NCI-H1417 (cell line): Measurements from ENCODE around the gene DHDDS.
"Not testable (repeated sequence)": the region's sequence is repeated elsewhere in the genome, so short reads cannot be mapped to it uniquely, and the experiment has no call there.

Source experiments
- DNase-seq, 3 experiments: peaks; one replicate each; lab custom pipeline; 2025; lab: John Stamatoyannopoulos, UW

The DHDDS gene, protein sequence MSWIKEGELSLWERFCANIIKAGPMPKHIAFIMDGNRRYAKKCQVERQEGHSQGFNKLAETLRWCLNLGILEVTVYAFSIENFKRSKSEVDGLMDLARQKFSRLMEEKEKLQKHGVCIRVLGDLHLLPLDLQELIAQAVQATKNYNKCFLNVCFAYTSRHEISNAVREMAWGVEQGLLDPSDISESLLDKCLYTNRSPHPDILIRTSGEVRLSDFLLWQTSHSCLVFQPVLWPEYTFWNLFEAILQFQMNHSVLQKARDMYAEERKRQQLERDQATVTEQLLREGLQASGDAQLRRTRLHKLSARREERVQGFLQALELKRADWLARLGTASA

DNA sequence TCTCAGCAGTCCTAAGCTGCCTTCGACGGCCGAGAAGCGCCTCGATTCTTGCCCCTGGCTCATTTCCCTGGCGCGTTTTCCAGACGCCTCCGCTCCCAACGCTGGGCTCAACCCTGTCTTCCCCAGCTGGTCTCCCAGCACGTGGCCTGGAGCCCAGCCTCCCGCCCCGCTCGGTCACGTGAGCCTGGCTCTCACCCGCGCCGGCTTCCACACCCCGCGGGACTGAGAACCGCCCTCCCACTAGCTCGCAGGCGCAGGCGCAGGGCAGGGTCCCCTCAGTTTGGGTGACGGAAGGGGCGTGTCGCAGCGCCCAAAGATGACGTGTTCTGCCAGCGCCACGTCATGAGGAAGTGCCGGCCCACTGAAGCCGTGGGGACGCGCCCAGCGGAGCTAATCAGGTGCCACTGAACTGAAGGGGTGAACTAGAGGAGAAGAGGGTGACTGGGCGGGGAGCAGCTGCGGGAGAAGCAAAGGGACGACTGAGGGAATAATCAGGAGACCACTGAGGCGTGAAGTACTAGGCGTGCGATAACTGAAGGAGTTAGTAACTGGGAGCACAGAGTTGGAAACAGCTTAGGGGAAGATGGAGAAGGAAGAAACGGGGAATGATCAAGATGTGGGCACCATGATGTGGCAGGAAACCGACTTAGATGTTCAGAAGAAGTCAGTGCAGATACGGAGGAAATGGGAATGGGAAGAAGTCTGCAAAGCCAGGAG lies at the start of gene DHDDS:
DHDDS (plus strand) TSS at position 343 of the 717 bp plus-strand sequence. CDS start 625 bp downstream, outside the sequence.
- DNase-seq, result peak; percentile 98 to 99 (median 98)

DNA sequence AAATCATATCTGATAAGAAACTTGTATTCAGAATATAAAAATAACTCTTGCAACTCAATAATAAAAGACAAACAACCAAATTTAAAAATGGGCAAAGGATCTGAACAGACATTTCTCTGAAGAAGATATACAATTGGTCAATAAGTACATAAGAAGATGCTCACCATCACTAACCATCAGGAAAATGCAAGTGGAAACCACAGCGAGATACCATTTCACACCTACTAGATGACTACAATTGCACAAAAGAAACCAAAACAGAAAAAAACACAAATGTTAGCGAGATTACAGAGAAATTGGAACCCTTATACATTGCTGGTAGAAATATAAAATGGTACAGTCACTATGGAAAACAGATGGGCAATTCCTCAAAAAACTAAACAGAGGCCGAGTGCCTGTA lies 48.0 kb upstream of the DHDDS start:
- no peak for DNase-seq

DNA sequence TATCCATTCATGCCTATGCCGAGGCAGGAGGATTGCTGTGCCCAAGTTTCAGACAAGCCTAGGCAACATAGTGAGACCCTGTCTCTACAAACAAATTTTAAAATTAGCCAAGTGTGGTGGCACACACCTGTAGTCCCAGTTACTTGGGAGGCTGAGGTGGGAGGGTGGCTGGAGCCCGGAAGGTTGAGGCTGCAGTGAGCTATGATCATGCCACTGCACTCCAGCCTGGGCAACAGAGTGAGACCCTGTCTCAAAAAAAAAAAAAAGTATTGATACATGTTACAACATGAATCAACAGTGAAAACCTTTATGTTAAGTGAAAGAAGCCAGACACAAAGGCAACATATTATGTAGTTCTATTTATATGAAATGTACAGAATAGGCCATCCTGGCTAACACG lies 47.1 kb upstream of the DHDDS start:
- DNase-seq, result not testable (repeated sequence)

DNA sequence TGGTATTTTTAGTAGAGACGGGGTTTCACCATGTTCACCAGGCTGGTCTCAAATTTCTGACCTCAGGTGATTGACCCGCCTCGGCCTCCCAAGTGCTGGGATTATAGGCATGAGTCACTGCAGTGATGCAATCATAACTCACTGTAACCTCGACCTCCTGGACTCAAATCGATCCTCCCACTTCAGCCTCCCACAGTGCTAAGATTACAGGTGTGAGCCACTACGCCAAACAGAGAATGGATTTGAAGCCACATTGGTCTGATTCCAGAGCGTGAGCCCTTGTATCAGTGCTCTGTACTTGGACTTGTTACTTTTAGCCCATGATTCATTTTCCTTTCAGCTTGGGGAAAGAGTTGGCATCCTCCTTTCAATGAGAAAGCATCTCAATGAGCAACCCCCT lies 44.7 kb upstream of the DHDDS start:
- DNase-seq, result no peak

DNA sequence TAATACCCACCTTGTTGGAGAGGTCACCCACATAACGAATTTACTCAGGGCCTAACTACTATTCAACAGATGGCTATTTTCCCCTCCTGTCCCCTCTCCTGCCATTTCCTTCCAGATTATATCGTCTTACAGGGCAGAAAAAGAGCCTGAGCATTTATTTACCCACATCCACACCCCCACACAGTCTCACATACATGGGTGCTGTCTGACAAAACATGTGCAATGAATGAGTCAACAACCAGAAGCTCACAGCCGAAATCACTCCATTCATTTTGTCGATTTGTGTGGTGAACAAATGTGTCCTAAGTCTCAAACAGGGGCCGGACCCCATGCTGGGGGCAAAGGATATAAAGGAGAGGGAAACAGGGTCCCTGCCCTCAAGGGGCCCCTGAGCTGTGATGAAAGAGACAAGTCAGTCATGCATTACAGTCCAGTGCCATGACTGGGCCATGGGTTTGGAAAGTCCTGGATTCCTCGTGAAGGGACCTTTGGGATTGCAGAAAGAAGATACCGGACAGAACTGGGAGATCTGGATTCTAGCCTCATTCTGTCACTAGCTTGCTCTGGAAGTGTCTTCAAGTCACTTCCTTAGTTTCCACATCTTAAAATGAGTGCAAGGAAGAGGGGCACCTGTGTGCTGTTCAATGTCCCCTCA lies 43.2 kb upstream of the DHDDS start:
- no peak for DNase-seq

DNA sequence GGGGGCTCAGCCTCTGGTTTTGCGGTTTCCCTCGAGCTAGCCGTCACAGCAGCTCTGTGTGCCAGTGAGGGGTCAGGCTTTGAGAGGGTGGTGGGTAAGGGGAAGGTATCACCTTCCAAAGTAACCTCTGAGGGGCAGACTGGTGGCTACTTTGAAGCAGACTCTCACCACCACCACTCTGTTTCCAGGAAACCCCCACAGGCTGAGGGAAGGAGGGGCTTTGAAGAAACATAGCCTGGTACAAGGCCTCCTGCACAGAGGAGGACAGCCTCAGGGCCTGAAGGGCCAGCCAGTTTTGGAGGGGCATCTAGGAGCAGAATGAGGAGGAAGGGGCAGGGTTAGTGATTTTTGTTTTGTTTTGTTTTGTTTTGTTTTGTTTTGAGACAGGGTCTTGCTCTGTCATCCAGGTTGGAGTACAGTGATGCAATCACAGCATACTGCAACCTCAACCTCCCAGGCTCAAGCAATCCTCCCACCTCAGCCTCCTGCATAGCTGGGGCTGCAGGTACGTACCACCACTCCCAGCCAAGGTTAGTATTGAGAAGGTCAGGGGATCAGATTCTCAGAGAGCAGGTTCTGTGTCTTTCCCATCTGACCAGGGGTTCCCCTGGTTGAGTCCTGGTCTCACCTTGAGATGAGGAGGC lies 42.4 kb upstream of the DHDDS start:
- DNase-seq, result no peak

DNA sequence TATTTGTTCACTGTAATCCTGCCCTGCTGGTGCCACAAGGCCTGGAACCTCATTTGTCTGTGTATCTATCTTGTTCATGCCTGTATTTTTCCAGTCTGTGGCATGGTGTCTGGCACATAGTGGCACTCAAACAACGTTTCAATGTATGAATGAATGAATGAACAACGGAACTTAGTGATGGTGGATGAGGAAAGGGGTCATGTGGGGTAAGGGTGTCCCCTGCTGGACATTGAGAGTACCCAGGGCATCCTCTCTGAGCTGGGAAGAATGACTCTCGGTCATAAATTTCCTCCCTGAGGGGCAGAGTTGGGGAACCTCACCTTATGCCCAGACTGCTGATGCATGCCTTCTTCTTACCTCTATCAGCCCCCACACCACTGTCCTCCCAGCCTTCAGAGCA lies 40.7 kb upstream of the DHDDS start:
- DNase-seq, result peak in 1 of 3 experiments; percentile 17

DNA sequence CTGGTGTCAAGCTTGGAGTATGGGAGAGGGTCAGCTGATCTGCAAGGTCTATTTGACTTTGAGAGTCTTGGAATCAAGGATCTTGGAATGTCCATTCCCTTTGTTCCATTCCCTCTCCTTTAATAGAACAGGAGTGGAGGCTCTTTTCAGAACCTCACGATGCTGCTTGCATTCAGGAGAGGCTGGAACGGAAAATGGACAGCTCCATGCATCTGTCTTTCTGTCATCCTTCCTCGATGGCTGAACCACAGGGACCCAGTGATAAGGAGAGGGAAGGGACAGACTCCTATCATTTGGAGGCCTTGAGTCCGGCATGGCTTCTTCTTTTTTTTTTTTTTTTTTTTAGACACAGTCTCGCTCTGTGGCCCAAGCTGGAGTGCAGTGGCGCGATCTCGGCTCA lies 36.4 kb upstream of the DHDDS start:
- DNase-seq, result no peak

DNA sequence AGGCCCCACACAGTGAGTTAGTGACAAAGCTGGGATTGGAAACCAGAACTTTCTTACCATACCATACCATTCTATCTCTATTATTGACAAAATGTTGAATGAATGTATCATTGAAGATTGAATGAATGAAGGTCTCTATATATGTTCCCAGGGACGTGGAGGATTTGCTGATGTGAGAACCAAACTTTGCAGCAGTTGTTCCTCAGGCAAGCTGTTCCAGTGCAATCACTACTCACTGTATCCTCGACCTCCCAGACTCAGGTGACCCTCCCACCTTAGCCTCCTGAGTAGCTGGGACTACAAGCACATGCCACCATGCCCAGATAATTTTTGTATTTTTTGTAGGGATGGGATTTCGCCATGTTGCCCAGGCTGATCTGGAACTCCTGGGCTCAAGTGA lies 33.1 kb upstream of the DHDDS start:
- no peak for DNase-seq

DNA sequence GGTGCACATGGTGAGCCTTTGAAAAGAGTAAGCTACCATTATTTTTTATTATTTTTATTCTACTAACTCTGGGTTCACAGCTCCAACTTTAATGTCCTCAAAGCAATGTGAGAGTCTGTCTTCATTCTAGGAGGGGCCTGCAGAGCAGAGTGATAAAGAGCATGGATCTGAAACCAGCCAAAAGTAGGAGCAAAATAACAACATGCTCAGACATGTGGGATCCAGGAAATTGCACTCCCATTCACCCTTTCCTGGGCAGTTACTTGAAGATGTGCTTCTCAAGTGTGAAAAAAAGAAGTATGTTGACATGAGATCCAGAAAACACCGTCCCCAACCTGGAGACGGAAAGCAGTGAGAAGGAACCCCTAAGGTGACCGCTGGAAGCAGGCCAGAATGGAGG lies 30.2 kb upstream of the DHDDS start:
- DNase-seq, result no peak

DNA sequence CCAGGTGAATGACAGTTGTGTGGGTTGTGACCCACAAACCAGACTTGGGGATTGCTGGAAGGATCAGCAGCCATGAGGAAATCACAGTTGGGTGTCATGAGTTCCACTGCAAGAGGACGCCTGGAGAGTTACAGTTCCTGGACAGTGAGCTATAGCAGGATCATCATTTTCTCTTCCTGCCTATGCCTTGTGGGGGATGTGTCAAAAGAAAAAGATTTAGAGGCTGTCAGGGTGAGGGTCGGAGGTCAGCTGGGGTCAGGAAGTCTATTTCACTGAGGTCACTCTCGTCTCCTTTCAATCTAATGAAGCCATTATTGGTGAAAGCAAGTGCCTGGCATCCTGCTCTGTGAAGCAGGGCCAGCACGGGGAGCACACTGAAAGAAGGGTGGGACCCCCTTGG lies 28.5 kb upstream of the DHDDS start:
- no peak for DNase-seq

DNA sequence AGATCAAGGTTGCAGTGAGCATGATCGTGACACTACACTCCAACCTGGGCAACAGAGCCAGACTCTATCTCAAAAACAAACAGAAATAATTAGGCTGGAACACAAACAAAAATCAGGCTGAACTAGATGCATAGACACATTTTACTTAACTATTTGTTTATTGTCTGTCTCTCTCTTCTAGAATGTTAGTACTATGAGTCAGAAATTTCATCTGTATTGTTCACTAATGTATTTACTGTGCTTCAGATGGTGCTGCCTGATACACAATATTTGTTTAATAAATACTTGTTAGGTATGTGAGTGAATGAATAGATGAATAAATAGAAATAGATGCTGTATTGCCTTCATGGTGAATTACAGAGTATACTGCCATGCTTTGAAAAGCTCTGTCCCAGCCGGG lies 27.5 kb upstream of the DHDDS start:
- DNase-seq, result no peak

DNA sequence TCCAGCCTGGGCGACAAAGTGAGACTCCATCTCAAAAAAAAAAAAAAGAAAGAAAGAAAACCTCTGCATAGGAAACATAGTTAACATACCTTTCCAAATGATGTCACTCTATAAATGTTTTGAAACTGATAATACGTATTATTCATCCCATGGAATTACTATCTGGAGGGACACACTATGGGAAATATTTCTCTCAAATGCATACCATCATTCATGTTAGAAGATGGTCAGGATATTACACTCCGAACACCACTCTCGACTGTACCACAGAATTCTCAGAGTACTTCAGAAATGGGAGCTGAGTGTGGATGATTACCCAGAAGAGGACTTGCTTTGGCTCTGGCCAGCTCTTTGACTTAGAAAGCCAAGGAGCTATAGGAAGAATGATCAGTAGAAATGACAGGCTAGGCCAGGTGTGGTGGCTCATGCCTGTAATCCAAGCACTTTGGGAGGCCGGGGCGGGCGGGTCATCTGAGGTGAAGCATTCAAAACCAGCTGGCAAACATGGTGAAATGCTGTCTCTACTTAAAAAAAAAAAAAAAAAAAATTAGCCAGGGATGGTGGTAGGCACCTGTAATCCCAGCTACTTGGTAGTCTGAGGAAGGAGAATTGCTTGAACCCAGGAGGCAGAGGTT lies 26.7 kb upstream of the DHDDS start:
- DNase-seq, result peak in 1 of 3 experiments; percentile 37

DNA sequence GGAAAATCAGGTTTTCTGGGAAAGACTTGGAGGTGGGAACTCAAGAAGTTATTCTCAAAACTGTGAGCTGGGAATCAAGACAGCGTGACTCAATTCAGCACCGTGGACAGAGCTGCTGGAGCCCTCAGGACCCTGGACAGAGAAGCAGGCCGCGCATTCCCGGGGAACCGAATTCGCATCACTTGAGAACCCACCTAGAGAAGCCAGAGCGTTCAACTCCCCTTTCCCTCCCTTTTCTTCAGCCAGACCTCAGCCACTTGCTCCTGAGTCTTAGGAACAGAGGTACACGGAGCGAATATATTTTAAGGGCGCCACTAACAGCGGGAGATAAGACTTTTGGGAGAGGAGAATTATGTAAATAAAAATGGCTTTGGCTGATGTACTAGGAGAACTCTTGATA lies 23.5 kb upstream of the DHDDS start:
- no peak for DNase-seq

DNA sequence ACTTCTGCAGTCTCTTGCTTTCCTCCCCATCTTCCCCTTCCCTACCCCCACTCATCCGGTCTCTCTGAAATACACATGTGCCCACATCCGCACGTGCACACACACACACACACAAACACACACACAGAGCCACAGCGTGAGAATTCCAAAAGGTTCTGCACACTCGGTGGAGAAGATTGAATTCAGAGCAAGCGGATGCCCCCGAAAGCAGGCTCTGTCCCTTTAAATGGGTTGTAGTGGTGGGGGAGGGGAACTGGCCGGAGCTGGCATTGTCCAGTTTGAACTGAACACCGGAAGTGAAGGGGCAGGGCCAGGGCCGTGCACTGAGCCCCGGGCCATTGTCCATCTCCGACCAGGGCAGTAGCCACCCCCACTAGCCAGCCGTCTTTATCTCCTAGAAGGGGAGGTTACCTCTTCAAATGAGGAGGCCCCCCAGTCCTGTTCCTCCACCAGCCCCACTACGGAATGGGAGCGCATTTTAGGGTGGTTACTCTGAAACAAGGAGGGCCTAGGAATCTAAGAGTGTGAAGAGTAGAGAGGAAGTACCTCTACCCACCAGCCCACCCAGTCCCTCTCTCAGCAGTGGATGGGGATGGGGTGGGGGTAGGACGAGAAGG lies 22.8 kb upstream of the DHDDS start:
- DNase-seq, result peak in 1 of 3 experiments; percentile 37

DNA sequence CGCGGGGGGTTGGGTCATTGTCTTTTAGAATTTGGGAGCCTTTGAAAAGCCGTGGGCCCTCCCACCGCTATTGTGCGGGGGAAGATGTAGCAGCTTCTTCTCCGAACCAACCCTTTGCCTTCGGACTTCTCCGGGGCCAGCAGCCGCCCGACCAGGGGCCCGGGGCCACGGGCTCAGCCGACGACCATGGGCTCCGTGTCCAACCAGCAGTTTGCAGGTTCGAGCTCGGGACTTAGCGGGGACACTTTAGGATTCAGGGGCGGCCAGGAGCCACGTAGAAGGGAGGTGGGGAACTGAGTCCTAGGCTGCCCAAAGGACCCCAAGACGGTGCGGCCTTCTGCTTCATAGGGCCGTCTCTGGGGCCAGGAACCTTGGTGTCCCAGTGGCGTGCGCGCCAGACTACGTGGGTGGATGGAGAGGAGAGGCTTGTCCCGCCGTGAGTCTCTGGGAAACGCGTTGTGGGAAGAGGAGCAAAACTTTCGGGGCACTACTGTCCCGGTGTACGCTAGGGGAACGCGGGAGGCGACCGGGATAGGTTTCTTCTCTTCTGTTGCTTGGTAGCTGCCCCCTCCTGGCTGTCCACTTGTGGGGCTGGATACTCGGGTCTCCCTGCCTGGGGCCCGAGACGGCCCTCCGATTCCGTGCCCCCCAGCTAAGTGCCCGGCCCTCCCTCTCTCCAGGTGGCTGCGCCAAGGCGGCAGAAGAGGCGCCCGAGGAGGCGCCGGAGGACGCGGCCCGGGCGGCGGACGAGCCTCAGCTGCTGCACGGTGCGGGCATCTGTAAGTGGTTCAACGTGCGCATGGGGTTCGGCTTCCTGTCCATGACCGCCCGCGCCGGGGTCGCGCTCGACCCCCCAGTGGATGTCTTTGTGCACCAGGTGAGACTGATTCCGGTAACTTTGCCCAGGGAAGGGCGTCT lies 21.2 kb upstream of the DHDDS start, which contains the start of gene LIN28A:
LIN28A (plus strand) TSS at position 112 of the 918 bp plus-strand sequence; CDS start at position 187, 75 bp downstream.
- DNase-seq, result peak in 2 of 3 experiments; percentile 34 to 45

DNA sequence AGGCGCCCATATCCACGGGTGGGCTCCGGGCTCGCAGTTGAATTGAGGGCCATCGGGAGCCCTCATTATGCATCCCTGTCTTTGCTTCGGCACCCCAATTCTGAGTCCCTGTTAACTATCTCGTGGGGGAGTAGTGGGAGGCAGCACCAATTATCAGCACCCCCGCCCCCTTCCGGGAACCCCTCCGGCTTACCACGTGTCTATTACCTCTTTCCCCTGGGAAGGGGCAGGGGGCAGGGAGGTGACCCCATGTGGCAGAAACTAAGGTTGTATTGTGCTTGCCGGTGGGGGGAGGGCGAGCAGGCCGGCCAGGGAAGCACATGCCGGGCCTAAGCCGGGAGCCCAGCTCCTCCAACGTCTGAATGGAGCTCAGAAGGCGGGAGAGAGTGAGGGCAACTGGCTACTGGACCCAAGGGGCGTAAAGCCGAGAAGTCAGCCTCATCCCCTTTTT lies 20.5 kb upstream of the DHDDS start:
- DNase-seq, result no peak

DNA sequence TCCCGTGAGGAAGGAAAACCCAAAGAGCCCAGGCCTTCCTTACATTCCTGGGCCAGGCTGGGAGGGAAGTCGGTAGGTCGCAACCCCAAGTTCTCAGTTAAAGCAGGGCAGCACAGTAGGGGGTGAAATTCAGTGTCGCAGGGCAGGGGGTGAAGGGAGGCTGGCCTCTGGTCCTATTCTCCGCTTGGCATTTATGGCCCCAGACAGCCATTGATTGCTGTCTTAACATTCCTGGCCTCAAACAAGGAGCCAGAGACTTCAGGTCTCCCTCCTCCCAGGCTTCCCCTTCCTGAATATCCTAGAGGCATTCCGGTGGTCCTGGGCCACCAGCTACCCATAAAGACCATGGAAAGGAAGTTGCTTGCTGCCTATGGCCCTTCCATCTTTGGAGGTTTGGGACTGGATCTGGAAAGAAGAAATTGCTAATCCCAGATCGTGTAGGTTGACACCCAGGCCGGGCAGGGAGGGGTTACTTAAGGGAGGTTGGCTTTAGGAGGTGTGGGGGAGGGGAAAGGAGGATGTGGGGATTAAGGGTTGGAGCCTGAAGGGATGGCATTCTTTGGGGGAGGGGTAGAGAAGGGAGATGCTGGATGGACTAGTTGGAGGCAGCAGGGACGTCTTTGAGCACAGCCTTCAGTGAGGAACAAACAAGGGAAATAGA lies 19.8 kb upstream of the DHDDS start:
- DNase-seq, result no peak

DNA sequence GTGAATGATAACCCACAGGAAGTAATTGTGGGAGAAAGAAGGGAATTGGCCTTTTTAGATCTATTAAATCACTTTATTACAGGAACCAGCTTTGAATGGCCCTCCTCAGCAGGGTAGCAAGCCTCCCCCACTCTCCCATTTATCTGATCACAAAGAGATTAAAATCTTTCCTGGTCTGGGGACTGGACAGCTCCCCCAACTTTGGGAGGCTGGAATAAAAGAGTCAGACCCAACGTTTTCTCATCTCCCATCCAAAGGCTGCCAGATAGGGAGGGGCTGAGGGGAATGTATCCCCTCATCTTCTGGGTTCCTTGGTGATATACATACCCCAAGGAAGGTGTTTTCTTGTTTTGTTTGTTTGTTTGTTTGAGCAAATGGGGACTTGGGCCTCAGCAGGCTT lies 19.1 kb upstream of the DHDDS start:
- DNase-seq, result no peak
